ENCODE measurements around the gene MALT1.

- TF ChIP-seq POLR2AphosphoS5 (IDR thresholded peaks at IDR 0.05; ENCODE audit: borderline replicate concordance, low read depth, low read length), result no peak
- no peak for TF ChIP-seq EZH2 (IDR thresholded peaks at IDR 0.05)
- TF ChIP-seq FOXP2 (optimal IDR thresholded peaks at IDR 0.05; ENCODE audit: control extremely low read depth, extremely low read length, insufficient read depth), result no peak
Observed at GRCh38 chr18:58772161-58772560, 100.9 kb downstream of the MALT1 start.
